ENCODE measurements around the gene POLR1A. TPM values are rescaled to one million over a fixed set of nuclear protein-coding genes. Genes with fewer than 3 reads are reported as not detected.

Gene POLR1A
- total RNA-seq, 1 experiment from 2014 or later = 62.6 TPM

GRCh38 chr2:86020984-86021383 lies 84.7 kb downstream of the POLR1A start:
- Histone ChIP-seq H3K4me3 (ENCODE audit: low read depth in 2 of 2, low read length in 2 of 2) (no peak overlapping the region), H3K27me3 (ENCODE audit: control insufficient read depth, insufficient read depth, low read length) (no peaks in the 10 kb centered on the region), H3K36me3 (ENCODE audit: control insufficient read depth, insufficient read depth, low read length) (no peaks in the 10 kb centered on the region), H3K4me1 (ENCODE audit: control insufficient read depth, insufficient read depth, low read length) (no peaks in the 10 kb centered on the region), H3K9me3 (ENCODE audit: control insufficient read depth, insufficient read depth, low read depth, low read length) (no peaks in the 10 kb centered on the region), H3K27ac (ENCODE audit: low read length) (no peak overlapping the region)
- ATAC-seq (peak; percentile 19), DNase-seq (ENCODE audit: low read depth, low spot score) (no peak)
- CTCF ChIA-PET = no interaction called here
- intact Hi-C loops (cut with micrococcal nuclease; ENCODE audit: unreplicated experiment) (loop anchor here (5.0 kb wide), 1 partner anchor 194 kb away; no protein-coding TSS in a partner anchor), in situ Hi-C loops (cut with HindIII; ENCODE audit: low pct_unique_long_range_greater_than_20kb, low sequenced_read_pairs) (no loop called here)
- POLR2A ChIA-PET = no interaction called here
- TF ChIP-seq POLR2AphosphoS5 (IDR thresholded peaks at IDR 0.05; ENCODE audit: low read depth, low read length) (no peak), SIN3A (IDR thresholded peaks at IDR 0.05; ENCODE audit: borderline replicate concordance, insufficient read depth, low read depth, low read length) (no peak)
- no TSS peak for BruUV-seq (replicated peaks)

GRCh38 chr2:86019121-86019520 lies 86.6 kb downstream of the POLR1A start:
- ChIA-PET POLR2A (no interaction called here), CTCF (no interaction called here)
- Histone ChIP-seq H3K4me3 (ENCODE audit: low read depth in 2 of 2, low read length in 2 of 2) (no peak overlapping the region), H3K36me3 (ENCODE audit: control insufficient read depth, insufficient read depth, low read length) (no peaks in the 10 kb centered on the region), H3K9me3 (ENCODE audit: control insufficient read depth, insufficient read depth, low read depth, low read length) (no peaks in the 10 kb centered on the region), H3K27me3 (ENCODE audit: control insufficient read depth, insufficient read depth, low read length) (no peaks in the 10 kb centered on the region), H3K4me1 (ENCODE audit: control insufficient read depth, insufficient read depth, low read length) (no peaks in the 10 kb centered on the region), H3K27ac (ENCODE audit: low read length) (no peak overlapping the region)
- no TSS peak for BruUV-seq (replicated peaks)
- in situ Hi-C loops (cut with HindIII; ENCODE audit: low pct_unique_long_range_greater_than_20kb, low sequenced_read_pairs) = no loop called here
- DNase-seq (ENCODE audit: low read depth, low spot score) (no peak), ATAC-seq (no peak)
- no peak for TF ChIP-seq SIN3A (IDR thresholded peaks at IDR 0.05; ENCODE audit: borderline replicate concordance, insufficient read depth, low read depth, low read length)
- no peak for TF ChIP-seq TCF7L2 (IDR thresholded peaks at IDR 0.05; ENCODE audit: low read depth, low read length)
- TF ChIP-seq CTCF (IDR thresholded peaks at IDR 0.05) = no peak
- no peak for TF ChIP-seq POLR2AphosphoS5 (IDR thresholded peaks at IDR 0.05; ENCODE audit: low read depth, low read length)
- no peak for TF ChIP-seq REST (IDR thresholded peaks at IDR 0.05; ENCODE audit: insufficient read depth in 1 of 2, low read depth in 2 of 2, low read length in 1 of 2)
- intact Hi-C loops (cut with micrococcal nuclease; ENCODE audit: unreplicated experiment) = no loop called here

- BruUV-seq (replicated peaks) = no TSS peak
- Histone ChIP-seq H3K4me1 (ENCODE audit: control insufficient read depth, insufficient read depth, low read length) (no peaks in the 10 kb centered on the region), H3K9me3 (ENCODE audit: control insufficient read depth, insufficient read depth, low read depth, low read length) (no peaks in the 10 kb centered on the region), H3K27me3 (ENCODE audit: control insufficient read depth, insufficient read depth, low read length) (no peaks in the 10 kb centered on the region), H3K36me3 (ENCODE audit: control insufficient read depth, insufficient read depth, low read length) (no peaks in the 10 kb centered on the region), H3K4me3 (ENCODE audit: low read depth in 2 of 2, low read length in 2 of 2) (no peak overlapping the region), H3K27ac (ENCODE audit: low read length) (no peak overlapping the region)
- DNase-seq (ENCODE audit: low read depth, low spot score) = no peak
- CTCF ChIA-PET = no interaction called here
- ATAC-seq = no peak
- TF ChIP-seq CTCF (IDR thresholded peaks at IDR 0.05) = no peak
- TF ChIP-seq POLR2AphosphoS5 (IDR thresholded peaks at IDR 0.05; ENCODE audit: low read depth, low read length) = no peak
- TF ChIP-seq SIN3A (IDR thresholded peaks at IDR 0.05; ENCODE audit: borderline replicate concordance, insufficient read depth, low read depth, low read length) = no peak
- no peak for TF ChIP-seq TCF7L2 (IDR thresholded peaks at IDR 0.05; ENCODE audit: low read depth, low read length)
- TF ChIP-seq REST (IDR thresholded peaks at IDR 0.05; ENCODE audit: insufficient read depth in 1 of 2, low read depth in 2 of 2, low read length in 1 of 2) = no peak
- in situ Hi-C loops (cut with HindIII; ENCODE audit: low pct_unique_long_range_greater_than_20kb, low sequenced_read_pairs) = no loop called here
- POLR2A ChIA-PET = no interaction called here
- intact Hi-C loops (cut with micrococcal nuclease; ENCODE audit: unreplicated experiment) = no loop called here
These were observed 87.5 kb downstream of the POLR1A start for GRCh38 chr2:86017901-86018896.

Measured in Panc1 (cell line).